Parathyroid adenoma (tissue), 2 donors: ENCODE results near the gene NOS1AP.

Experiments used
- H2AFZ ChIP-seq: fragments of 300-600 bp; sonication (generic); one replicate; pipeline ENCODE4 v1.7.0; 2017; ENCODE audit warnings: antibody characterized with exemption, mild to moderate bottlenecking
- H3K27ac ChIP-seq: fragments of 300-600 bp; sonication (generic); one replicate; pipeline ENCODE4 v1.7.0; 2017
- H3K27me3 ChIP-seq: fragments of 300-600 bp; sonication (generic); one replicate; pipeline ENCODE4 v1.7.0; 2017; ENCODE audit warnings: low read length; ENCODE audit not compliant: control insufficient read depth, insufficient read depth
- H3K36me3 ChIP-seq: fragments of 300-600 bp; sonication (generic); one replicate; pipeline ENCODE4 v1.7.0; 2017; ENCODE audit warnings: low read length; ENCODE audit not compliant: control insufficient read depth, insufficient read depth
- H3K4me1 ChIP-seq: fragments of 300-600 bp; sonication (generic); one replicate; pipeline ENCODE4 v1.7.0; 2017; ENCODE audit warnings: control low read depth
- H3K4me2 ChIP-seq: fragments of 300-600 bp; sonication (generic); one replicate; pipeline ENCODE4 v1.7.0; 2017; ENCODE audit warnings: low read length
- H3K4me3 ChIP-seq: fragments of 300-600 bp; sonication (generic); one replicate; pipeline ENCODE4 v1.7.0; 2017; ENCODE audit warnings: low read depth, low read length
- H3K79me2 ChIP-seq: fragments of 300-600 bp; sonication (generic); one replicate; pipeline ENCODE4 v1.7.0; 2017; ENCODE audit warnings: control low read depth
- H3K9ac ChIP-seq: fragments of 300-600 bp; sonication (generic); one replicate; pipeline ENCODE4 v1.7.0; 2017; ENCODE audit warnings: mild to moderate bottlenecking
- H3K9me3 ChIP-seq: fragments of 300-600 bp; sonication (generic); one replicate; pipeline ENCODE4 v1.7.0; 2017; ENCODE audit warnings: low read length; ENCODE audit not compliant: control insufficient read depth
- TF ChIP-seq, protein P1 (sequence below): fragments of 300-600 bp; sonication (generic); IDR thresholded peaks from one replicate; pipeline ENCODE4 v1.7.0; 2017; ENCODE audit warnings: antibody characterized with exemption, mild to moderate bottlenecking
- donor health status: primary hyperparathyroidism.

NOS1AP gene

DNA sequence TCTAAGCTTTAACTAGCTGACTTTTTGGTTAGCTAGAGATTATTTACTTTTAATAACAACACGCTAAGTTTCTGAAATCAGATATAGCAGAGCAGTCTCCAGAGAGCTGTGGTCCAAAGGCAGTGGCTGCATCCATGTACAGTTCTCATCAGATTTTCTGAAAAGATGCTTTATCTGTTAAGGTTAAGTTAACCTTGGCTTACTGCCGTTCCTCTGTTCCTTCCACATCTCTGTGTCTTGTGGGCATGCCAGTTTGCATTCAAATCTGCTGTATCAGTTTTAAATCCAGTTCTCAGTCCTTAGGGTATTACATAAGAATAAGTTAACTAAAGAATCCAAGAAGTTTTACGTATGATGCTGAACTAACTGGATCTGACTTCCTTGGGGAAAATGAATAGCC, 260.3 kb downstream of the NOS1AP start:
- TF ChIP-seq, protein P1, sequence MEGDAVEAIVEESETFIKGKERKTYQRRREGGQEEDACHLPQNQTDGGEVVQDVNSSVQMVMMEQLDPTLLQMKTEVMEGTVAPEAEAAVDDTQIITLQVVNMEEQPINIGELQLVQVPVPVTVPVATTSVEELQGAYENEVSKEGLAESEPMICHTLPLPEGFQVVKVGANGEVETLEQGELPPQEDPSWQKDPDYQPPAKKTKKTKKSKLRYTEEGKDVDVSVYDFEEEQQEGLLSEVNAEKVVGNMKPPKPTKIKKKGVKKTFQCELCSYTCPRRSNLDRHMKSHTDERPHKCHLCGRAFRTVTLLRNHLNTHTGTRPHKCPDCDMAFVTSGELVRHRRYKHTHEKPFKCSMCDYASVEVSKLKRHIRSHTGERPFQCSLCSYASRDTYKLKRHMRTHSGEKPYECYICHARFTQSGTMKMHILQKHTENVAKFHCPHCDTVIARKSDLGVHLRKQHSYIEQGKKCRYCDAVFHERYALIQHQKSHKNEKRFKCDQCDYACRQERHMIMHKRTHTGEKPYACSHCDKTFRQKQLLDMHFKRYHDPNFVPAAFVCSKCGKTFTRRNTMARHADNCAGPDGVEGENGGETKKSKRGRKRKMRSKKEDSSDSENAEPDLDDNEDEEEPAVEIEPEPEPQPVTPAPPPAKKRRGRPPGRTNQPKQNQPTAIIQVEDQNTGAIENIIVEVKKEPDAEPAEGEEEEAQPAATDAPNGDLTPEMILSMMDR = no peak
- no peaks in the 10 kb centered on the region for H3K36me3 ChIP-seq
- no peak overlapping the region for H3K4me3 ChIP-seq
- no peaks in the 10 kb centered on the region for H3K79me2 ChIP-seq
- H3K27me3 ChIP-seq = no peaks in the 10 kb centered on the region
- no peaks in the 10 kb centered on the region for H3K9me3 ChIP-seq
- no peak overlapping the region for H3K9ac ChIP-seq
- no peaks in the 10 kb centered on the region for H3K4me1 ChIP-seq
- H3K27ac ChIP-seq = no peak overlapping the region
- no peak overlapping the region for H2AFZ ChIP-seq
- no peak overlapping the region for H3K4me2 ChIP-seq

- no peak overlapping the region for H3K9ac ChIP-seq
- TF ChIP-seq, protein P1 = no peak
- H3K27me3 ChIP-seq = no peaks in the 10 kb centered on the region
- H3K4me1 ChIP-seq = no peaks in the 10 kb centered on the region
- H2AFZ ChIP-seq = no peak overlapping the region
- no peak overlapping the region for H3K4me2 ChIP-seq
- H3K36me3 ChIP-seq = no peaks in the 10 kb centered on the region
- no peak overlapping the region for H3K4me3 ChIP-seq
- no peak overlapping the region for H3K27ac ChIP-seq
- no peaks in the 10 kb centered on the region for H3K79me2 ChIP-seq
- H3K9me3 ChIP-seq = no peaks in the 10 kb centered on the region
These were observed 264.5 kb downstream of the NOS1AP start for GRCh38 chr1:162333991-162334390.

DNA sequence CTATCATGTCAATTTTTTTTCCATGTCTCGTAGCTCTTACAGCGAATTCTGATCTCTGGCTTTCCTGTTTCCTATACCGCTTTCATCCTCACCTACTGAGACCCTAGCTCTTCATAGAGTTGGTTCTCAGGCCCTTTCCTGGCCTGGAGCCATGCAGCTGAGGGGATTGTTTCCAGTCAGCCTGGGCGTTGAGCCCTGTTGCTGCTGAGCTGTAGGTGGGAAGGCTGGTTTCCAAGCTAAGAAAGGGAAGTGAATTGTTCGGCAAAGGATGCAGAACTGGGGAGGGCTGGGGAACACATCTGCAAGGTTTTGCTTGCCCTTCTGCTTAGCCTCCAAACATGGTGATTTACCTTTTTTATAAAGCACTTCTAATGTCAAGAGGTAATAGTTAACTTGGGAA, 265.6 kb downstream of the NOS1AP start:
- no peaks in the 10 kb centered on the region for H3K79me2 ChIP-seq
- no peaks in the 10 kb centered on the region for H3K27me3 ChIP-seq
- H3K4me1 ChIP-seq = no peaks in the 10 kb centered on the region
- H3K36me3 ChIP-seq = no peaks in the 10 kb centered on the region
- H3K27ac ChIP-seq = no peak overlapping the region
- H3K9me3 ChIP-seq = no peaks in the 10 kb centered on the region
- no peak overlapping the region for H3K9ac ChIP-seq
- no peak overlapping the region for H3K4me2 ChIP-seq
- H2AFZ ChIP-seq = no peak overlapping the region
- H3K4me3 ChIP-seq = no peak overlapping the region
- TF ChIP-seq, protein P1 = no peak

GRCh38 chr1:162336621-162337285, 267.3 kb downstream of the NOS1AP start:
- H3K9me3 ChIP-seq = no peaks in the 10 kb centered on the region
- no peaks in the 10 kb centered on the region for H3K36me3 ChIP-seq
- no peak overlapping the region for H3K9ac ChIP-seq
- H3K4me2 ChIP-seq = no peak overlapping the region
- no peaks in the 10 kb centered on the region for H3K4me1 ChIP-seq
- TF ChIP-seq, protein P1 = no peak
- no peak overlapping the region for H2AFZ ChIP-seq
- no peaks in the 10 kb centered on the region for H3K79me2 ChIP-seq
- H3K27ac ChIP-seq = no peak overlapping the region
- H3K27me3 ChIP-seq = no peaks in the 10 kb centered on the region
- no peak overlapping the region for H3K4me3 ChIP-seq

- no peaks in the 10 kb centered on the region for H3K79me2 ChIP-seq
- H3K4me3 ChIP-seq = no peak overlapping the region
- H3K9me3 ChIP-seq = no peaks in the 10 kb centered on the region
- TF ChIP-seq, protein P1 = no peak
- no peak overlapping the region for H3K9ac ChIP-seq
- H3K4me2 ChIP-seq = no peak overlapping the region
- no peaks in the 10 kb centered on the region for H3K36me3 ChIP-seq
- no peak overlapping the region for H2AFZ ChIP-seq
- H3K27ac ChIP-seq = no peak overlapping the region
- no peaks in the 10 kb centered on the region for H3K27me3 ChIP-seq
- no peaks in the 10 kb centered on the region for H3K4me1 ChIP-seq
These were observed 273.0 kb downstream of the NOS1AP start for GRCh38 chr1:162342452-162342983.
